Measurements from ENCODE around the gene ALKBH3.

GRCh38 chr11:43832536-43832935 is 48.1 kb upstream of the ALKBH3 start:
- no peak for TF ChIP-seq EZH2 (IDR thresholded peaks at IDR 0.05; ENCODE audit: low read length)
- TF ChIP-seq, protein P1, sequence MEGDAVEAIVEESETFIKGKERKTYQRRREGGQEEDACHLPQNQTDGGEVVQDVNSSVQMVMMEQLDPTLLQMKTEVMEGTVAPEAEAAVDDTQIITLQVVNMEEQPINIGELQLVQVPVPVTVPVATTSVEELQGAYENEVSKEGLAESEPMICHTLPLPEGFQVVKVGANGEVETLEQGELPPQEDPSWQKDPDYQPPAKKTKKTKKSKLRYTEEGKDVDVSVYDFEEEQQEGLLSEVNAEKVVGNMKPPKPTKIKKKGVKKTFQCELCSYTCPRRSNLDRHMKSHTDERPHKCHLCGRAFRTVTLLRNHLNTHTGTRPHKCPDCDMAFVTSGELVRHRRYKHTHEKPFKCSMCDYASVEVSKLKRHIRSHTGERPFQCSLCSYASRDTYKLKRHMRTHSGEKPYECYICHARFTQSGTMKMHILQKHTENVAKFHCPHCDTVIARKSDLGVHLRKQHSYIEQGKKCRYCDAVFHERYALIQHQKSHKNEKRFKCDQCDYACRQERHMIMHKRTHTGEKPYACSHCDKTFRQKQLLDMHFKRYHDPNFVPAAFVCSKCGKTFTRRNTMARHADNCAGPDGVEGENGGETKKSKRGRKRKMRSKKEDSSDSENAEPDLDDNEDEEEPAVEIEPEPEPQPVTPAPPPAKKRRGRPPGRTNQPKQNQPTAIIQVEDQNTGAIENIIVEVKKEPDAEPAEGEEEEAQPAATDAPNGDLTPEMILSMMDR (optimal IDR thresholded peaks at IDR 0.05 in 1 of 3, IDR thresholded peaks at IDR 0.05 in 1 of 3, conservative IDR thresholded peaks at IDR 0.05 in 1 of 3; ENCODE audit: extremely low read depth in 1 of 3, insufficient read depth in 2 of 3, low read length in 3 of 3) = no peak
